GM21423 (cell line): ENCODE data around the gene DPP3.
A peak's percentile ranks its signal among the peaks of the same experiment; 100 is the strongest.
"Not testable (repeated sequence)": the region's sequence is repeated elsewhere in the genome, so short reads cannot be mapped to it uniquely, and the experiment has no call there.

Source experiments
- ATAC-seq: cut with Tn5 transposase; IDR thresholded peaks from one replicate; pipeline ENCODE4 v1.9.1; 2021; ENCODE audit warnings: mild to moderate bottlenecking, moderate library complexity; ENCODE audit not compliant: unreplicated experiment

The DPP3 gene

GRCh38 chr11:66530927-66531709 is 50.9 kb downstream of the DPP3 start:
- no peak for ATAC-seq

GRCh38 chr11:66531841-66532240 is 51.6 kb downstream of the DPP3 start:
- no peak for ATAC-seq

DNA sequence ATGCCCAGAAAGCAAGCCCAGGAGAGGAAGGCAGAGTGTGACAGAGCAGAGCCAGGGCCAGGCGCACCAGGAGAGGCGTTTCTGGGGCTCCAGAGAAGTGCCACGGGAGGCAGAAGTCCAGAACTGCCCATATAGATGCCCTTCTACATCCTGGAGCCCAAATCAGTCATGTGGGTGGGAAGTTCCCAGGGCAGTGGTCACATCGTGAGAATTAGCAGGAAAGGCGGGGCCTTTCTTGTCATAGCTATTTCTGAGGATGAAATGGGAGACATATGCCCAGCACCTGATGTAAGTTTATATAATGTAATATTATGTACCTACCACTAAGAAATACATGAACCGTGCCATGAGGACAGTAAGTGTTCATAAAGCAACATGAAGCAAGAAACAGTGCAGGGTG is 52.5 kb downstream of the DPP3 start:
- ATAC-seq: no peak

DNA sequence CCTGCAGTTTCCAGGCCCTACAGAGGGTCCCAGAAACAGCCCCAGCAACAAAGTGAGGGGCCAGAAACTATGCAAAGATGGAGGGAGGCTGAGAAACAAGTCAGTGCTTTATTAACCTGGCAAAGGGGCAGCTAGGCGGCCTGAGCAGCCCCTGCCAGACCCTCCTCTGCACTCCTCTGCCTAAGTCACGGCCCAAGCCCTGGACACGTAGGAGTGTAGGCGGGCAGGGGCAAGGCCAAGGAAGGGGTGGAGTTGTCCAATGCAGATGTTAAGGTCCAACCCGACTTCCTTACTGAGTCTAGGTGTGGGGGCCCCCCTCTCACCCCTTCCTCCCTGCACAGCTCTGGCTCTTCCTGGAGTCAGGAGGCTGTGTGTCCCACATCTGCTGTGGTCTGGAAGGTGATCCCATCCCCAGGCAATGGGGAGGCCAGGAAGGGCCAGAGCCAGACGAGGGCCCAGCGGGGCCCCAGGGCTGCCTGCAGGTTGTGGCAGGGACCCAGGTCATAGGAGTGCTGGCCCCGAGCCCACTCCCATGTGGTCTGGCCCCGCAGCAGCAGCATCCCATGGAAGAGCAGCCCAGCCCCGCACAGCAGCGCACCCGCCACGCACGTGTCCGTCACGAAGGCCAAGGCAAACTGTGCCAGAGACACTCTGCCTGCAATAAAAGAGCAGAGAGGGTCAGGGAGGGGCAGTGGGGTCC is 59.1 kb downstream of the DPP3 start:
- no peak for ATAC-seq

DNA sequence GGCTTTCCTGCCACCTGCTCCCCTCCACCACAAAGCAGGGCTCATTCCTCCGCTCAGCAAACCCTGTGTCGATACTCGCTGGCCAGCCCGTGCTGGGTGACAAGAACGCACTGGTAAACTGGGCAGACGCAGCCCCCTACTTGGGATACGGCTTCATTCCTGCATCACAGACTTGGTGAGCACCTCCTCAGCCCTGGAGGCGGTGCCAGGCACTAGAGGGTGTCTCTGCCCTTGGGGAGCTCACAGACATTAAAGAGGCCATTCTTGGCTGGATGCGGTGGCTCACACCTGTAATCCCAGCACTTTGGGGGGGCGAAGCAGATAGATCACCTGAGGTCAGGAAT is 59.6 kb downstream of the DPP3 start:
- ATAC-seq: no peak

- not testable (repeated sequence) for ATAC-seq
These were observed 60.4 kb downstream of the DPP3 start for GRCh38 chr11:66540598-66540997.

DNA sequence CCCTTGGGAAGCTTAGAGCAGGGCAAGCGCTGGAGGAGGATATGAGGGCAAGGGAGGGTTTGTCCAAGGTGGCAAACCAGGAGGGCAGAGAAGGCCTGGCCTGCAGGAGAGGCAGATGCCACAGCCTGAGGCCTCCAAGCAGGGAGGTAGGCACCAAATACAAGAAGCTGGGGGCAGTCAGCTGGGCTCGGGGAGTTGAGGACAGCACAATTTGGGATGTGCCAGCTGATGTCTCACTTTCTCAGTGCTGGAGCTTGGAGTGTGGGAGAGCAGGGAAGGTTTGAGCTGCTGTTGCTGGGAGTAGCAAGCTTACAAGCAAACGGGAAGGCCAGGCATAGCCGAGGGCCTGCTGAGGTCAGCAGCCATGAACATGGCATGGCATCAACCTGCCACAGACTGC is 61.7 kb downstream of the DPP3 start:
- no peak for ATAC-seq

GRCh38 chr11:66542362-66542761 is 62.1 kb downstream of the DPP3 start:
- ATAC-seq: no peak

GRCh38 chr11:66543263-66544107 is 63.3 kb downstream of the DPP3 start:
- peak; percentile 32 for ATAC-seq

GRCh38 chr11:66544952-66545351 is 64.7 kb downstream of the DPP3 start:
- not testable (repeated sequence) for ATAC-seq

- peak; percentile 76 for ATAC-seq
These were observed 65.6 kb downstream of the DPP3 start, which contains the start of gene ZDHHC24 for GRCh38 chr11:66545701-66546367. ZDHHC24 (minus strand) TSS chr11:66546048; CDS start chr11:66546003, 45 bp downstream.

DNA sequence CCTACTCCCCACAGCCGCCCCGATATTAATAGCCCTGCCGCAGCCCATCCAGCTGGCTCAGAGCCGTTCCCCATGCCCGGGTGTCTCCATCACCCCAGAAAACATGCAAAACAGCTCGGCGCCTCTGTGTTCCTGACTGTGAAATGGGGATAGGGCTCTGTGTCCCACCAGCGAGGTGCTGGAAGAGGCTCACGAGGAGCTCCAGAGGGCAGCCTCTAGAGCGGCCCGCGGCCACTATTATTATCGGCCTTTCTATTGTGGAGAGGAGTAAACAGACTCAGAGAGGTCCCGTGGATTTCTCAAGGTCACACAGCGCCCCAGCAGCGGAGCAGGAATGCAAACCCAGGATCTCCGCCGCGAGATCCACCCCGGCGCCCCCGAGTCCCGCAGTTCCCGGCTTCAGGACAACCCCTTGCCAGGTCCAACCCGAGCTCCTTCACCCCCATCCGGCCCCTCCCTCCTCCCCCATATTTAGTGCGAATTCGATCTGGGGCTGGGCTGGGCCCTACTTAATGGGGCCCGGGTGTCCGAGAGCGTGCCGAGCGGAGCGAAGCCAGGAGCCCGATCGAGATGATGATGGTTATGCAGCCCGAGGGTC is 66.2 kb downstream of the DPP3 start, which contains the start of gene ACTN3:
ACTN3 (plus strand) TSS at position 536 of the 598 bp plus-strand sequence; CDS start at position 571, 35 bp downstream.
- no peak for ATAC-seq

GRCh38 chr11:66546966-66547661 is 66.9 kb downstream of the DPP3 start:
- no peak for ATAC-seq

DNA sequence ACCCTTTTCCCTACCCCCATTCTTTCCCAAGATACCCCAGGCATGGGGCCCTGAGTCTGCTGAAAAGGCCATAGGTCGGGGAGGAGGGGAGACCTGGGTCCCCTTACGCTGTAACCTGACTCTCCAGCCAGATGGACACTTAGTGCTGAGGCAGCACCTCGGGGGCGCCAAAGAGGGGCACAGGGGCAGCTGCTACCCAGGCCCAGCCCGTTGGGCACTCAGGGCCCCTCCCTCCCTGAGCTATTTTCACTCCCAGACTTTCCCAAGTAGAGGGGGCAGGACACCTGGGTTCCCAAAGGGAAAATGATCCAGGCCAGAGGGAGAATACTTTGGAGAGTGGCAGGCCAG is 67.4 kb downstream of the DPP3 start:
- no peak for ATAC-seq

GRCh38 chr11:66548041-66548440 is 67.8 kb downstream of the DPP3 start:
- no peak for ATAC-seq

DNA sequence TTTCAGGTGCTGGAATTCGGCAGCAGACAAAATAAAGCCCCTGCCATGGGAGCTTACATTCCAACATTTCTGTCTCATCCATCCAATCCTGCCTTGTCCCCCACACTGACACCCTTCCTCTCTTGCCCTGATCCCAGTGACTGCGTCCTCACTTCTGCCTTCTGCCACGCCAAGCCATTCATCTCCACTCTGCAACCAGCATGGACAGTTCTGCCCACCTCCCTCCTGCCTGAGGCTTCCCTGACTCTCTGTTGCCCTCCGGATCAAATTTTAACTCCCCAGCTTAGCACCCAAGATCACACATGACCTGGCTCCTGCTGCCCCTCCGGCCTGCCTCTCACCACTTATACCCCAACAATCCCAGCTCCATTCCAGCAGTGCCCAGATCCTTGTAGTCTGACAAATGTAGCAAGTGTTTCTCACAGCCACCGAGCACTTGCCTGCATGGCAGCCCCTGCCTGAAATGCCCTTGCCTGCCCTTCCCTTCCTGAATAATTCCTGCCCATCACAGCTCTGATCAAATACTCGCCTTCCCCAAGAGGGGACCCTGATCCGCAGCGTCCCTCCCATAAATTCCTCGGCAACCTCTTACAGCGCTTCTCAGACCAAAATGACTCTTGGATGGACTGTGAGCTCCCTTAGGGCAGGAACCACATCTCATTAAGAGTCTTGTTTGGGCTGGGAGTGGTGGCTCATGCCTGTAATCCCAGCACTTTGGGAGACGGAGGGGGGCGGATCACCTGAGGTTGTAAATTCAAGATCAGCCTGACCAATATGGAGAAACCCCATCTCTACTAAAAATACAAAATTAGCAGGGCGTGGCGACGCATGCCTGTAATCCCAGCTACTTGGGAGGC is 68.8 kb downstream of the DPP3 start:
- no peak for ATAC-seq

DNA sequence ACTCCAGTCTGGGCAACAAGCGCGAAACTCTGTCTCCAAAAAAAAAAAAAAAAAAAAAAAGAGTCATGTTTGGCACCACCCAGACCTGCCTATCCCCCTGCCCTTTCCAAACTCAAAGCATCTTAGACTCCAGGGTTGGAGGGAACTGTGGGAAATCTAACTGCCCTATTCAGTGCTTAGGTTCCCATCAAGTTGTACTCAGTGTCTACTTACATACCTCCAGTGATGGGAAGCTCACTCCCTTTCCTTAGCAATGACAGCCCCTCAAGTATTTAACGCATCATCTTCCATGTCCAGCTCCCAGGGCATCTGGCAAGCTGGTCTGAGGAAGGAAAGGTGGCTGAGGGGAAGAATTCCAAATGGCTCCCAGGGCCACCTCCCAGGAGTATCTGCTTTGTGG is 69.5 kb downstream of the DPP3 start:
- no peak for ATAC-seq

GRCh38 chr11:66550887-66551286 is 70.7 kb downstream of the DPP3 start:
- ATAC-seq: no peak

DNA sequence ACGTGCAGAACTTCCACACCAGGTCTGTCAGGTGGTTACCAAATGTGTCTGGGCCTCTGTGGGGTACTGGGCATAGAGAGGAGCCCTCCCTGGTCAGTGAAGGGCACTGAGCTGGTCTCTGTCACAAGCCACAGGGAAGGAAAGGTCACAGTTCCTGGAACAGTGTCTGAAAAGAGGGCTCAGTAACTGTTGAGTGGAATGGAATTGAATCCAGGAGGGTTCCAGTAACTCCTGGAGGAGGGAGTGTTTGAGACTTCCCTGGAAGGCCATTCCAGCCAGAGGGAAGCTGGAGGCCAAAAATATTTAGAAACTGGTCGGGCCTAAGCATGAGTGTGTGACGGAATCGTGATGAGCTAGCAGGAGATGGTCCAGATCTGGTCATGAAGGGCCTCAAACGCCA is 74.4 kb downstream of the DPP3 start:
- ATAC-seq: no peak
